Calu3 (cell line): ENCODE data around the gene CAPRIN1. TPM values are rescaled to one million over a fixed set of nuclear protein-coding genes. Genes with fewer than 3 reads are reported as not detected.
A peak's percentile ranks its signal among the peaks of the same experiment; 100 is the strongest.

Source experiments
- BruUV-seq: library from RNA; stranded (reverse); fragments of 400-500 nt; replicated peaks from 2 replicates; lab custom pipeline; 2021; lab: Mats Ljungman, UMichigan
- CTCF ChIA-PET: fragments of 300-600 bp; sonication (Branson Sonifier 250); formaldehyde crosslinking; loops from one replicate; lab custom pipeline; 2022; ENCODE audit warnings: antibody characterized with exemption; lab: Charles Lee
- DNase-seq: peaks from one replicate; pipeline ENCODE4 v3.0.0; 2022
- H3K27ac Mint-ChIP-seq: one replicate; pipeline ENCODE4 v1.8.0; 2022; ENCODE audit warnings: mixed read lengths; ENCODE audit not compliant: unreplicated experiment
- H3K27me3 Mint-ChIP-seq: one replicate; pipeline ENCODE4 v1.8.0; 2022; ENCODE audit warnings: mixed read lengths; ENCODE audit not compliant: unreplicated experiment
- H3K36me3 Mint-ChIP-seq: one replicate; pipeline ENCODE4 v1.8.0; 2022; ENCODE audit warnings: mild to moderate bottlenecking, moderate library complexity, mixed read lengths; ENCODE audit not compliant: insufficient read depth, unreplicated experiment
- H3K4me1 Mint-ChIP-seq: one replicate; pipeline ENCODE4 v1.8.0; 2022; ENCODE audit warnings: mild to moderate bottlenecking, low read depth, mixed read lengths; ENCODE audit not compliant: unreplicated experiment
- H3K4me3 Mint-ChIP-seq: one replicate; pipeline ENCODE4 v1.8.0; 2022; ENCODE audit warnings: mild to moderate bottlenecking, low read depth, moderate library complexity, mixed read lengths; ENCODE audit not compliant: unreplicated experiment
- H3K9me3 Mint-ChIP-seq: one replicate; pipeline ENCODE4 v1.8.0; 2022; ENCODE audit warnings: low read depth, mixed read lengths; ENCODE audit not compliant: unreplicated experiment
- intact Hi-C: fragments of 100-400 bp; cut with micrococcal nuclease; formaldehyde crosslinking; loops from one replicate; pipeline ENCODE4 v1.10.0; 2022; ENCODE audit not compliant: unreplicated experiment
- total RNA-seq: library from RNA; stranded (reverse); gene quantifications from 2 replicates; pipeline ENCODE4 v1.2.3, GENCODE V29; 2022
- TF ChIP-seq, protein P1 (sequence below): fragments of 200-600 bp; IDR thresholded peaks from one replicate; pipeline ENCODE4 v1.8.0; 2022; ENCODE audit warnings: antibody characterized with exemption; ENCODE audit not compliant: unreplicated experiment

Gene CAPRIN1
- total RNA-seq, 1 experiment from 2014 or later = 268 TPM

- H3K4me3 Mint-ChIP-seq = peak overlapping the region; percentile 54
- H3K27ac Mint-ChIP-seq = peak overlapping the region; percentile 54
- H3K4me1 Mint-ChIP-seq = peaks cover 15% of the 10 kb centered on the region
- H3K9me3 Mint-ChIP-seq = no peaks in the 10 kb centered on the region
- no peaks in the 10 kb centered on the region for H3K27me3 Mint-ChIP-seq
- no TSS peak for BruUV-seq
- no peak for DNase-seq
- TF ChIP-seq, protein P1, sequence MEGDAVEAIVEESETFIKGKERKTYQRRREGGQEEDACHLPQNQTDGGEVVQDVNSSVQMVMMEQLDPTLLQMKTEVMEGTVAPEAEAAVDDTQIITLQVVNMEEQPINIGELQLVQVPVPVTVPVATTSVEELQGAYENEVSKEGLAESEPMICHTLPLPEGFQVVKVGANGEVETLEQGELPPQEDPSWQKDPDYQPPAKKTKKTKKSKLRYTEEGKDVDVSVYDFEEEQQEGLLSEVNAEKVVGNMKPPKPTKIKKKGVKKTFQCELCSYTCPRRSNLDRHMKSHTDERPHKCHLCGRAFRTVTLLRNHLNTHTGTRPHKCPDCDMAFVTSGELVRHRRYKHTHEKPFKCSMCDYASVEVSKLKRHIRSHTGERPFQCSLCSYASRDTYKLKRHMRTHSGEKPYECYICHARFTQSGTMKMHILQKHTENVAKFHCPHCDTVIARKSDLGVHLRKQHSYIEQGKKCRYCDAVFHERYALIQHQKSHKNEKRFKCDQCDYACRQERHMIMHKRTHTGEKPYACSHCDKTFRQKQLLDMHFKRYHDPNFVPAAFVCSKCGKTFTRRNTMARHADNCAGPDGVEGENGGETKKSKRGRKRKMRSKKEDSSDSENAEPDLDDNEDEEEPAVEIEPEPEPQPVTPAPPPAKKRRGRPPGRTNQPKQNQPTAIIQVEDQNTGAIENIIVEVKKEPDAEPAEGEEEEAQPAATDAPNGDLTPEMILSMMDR = no peak
- H3K36me3 Mint-ChIP-seq = peaks cover 61% of the 10 kb centered on the region
- CTCF ChIA-PET = no interaction called here
- intact Hi-C loops = no loop called here
Measured at GRCh38 chr11:34055218-34056000, 3.9 kb downstream of the CAPRIN1 start.

- peak overlapping the region; percentile 40 for H3K4me3 Mint-ChIP-seq
- TF ChIP-seq, protein P1 = no peak
- no TSS peak for BruUV-seq
- CTCF ChIA-PET = no interaction called here
- H3K4me1 Mint-ChIP-seq = peaks cover 8% of the 10 kb centered on the region
- DNase-seq = no peak
- no peaks in the 10 kb centered on the region for H3K27me3 Mint-ChIP-seq
- no peak overlapping the region for H3K27ac Mint-ChIP-seq
- no peaks in the 10 kb centered on the region for H3K9me3 Mint-ChIP-seq
- H3K36me3 Mint-ChIP-seq = peaks cover 60% of the 10 kb centered on the region
- intact Hi-C loops = no loop called here
Measured at GRCh38 chr11:34056672-34057071, 5.1 kb downstream of the CAPRIN1 start.

DNA sequence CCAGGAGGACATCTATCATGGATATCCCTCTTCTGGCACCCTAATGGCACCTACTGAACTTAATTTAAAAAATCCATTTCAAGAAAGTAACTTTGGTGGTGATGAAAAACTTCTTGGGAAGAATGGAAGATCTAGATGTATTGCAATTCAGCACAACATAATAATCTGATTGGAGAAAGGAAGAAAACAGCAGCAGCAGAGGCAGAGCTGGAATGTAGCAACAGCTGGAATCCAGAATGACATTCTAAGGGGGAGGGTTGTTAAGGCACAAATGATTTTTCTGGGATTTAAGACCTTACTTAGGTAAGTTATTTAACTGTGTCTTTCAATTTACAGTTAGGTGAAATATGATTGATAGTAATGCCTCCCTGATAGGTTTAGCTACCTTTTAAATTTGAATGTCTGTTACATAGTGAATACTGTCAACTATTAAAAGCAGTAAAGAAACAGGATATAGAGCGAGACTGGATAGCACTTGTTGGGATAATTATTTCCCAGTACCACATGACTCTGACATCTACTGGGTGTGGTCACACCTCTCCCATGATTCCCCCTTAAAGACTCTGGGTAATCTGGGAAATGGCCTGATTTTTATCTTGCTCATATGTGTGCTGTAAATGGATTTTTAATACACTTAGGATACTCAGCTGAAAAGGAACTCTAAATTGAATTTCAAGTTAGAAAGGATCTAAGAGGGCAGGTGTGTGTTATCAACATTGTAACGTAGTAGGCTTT, 11.7 kb downstream of the CAPRIN1 start:
- peaks cover 49% of the 10 kb centered on the region for H3K36me3 Mint-ChIP-seq
- TF ChIP-seq, protein P1 = no peak
- no peak overlapping the region for H3K27ac Mint-ChIP-seq
- CTCF ChIA-PET = interaction anchor here (0.8 kb wide), 1 partner anchor 14 kb away, joined by 3 read pairs; no protein-coding TSS in a partner anchor
- no peak for DNase-seq
- no peak overlapping the region for H3K4me3 Mint-ChIP-seq
- intact Hi-C loops = no loop called here
- no peaks in the 10 kb centered on the region for H3K27me3 Mint-ChIP-seq
- H3K9me3 Mint-ChIP-seq = no peaks in the 10 kb centered on the region
- peaks cover 34% of the 10 kb centered on the region for H3K4me1 Mint-ChIP-seq
- BruUV-seq = no TSS peak

GRCh38 chr11:34064291-34064690, 12.8 kb downstream of the CAPRIN1 start:
- Mint-ChIP-seq H3K36me3 (peaks cover 40% of the 10 kb centered on the region), H3K4me1 (peaks cover 30% of the 10 kb centered on the region), H3K27ac (no peak overlapping the region), H3K27me3 (no peaks in the 10 kb centered on the region), H3K4me3 (no peak overlapping the region), H3K9me3 (no peaks in the 10 kb centered on the region)
- CTCF ChIA-PET = no interaction called here
- intact Hi-C loops = no loop called here
- DNase-seq = no peak
- TF ChIP-seq, protein P1 = no peak
- BruUV-seq = no TSS peak
